ENCODE data around the gene CFAP90. TPM values are rescaled to one million over a fixed set of nuclear protein-coding genes. Genes with fewer than 3 reads are reported as not detected.

The CFAP90 gene
- total RNA-seq, 1 donor, result not detected

- Histone ChIP-seq H3K4me1 (ENCODE audit: insufficient read depth, low read length) (peaks cover 9% of the 10 kb centered on the region), H3K27me3 (ENCODE audit: insufficient read depth, low read length) (no peaks in the 10 kb centered on the region), H3K4me3 (ENCODE audit: low read length) (no peak overlapping the region), H3K9me3 (ENCODE audit: low read depth, low read length) (no peaks in the 10 kb centered on the region)
These were observed 34.4 kb downstream of the CFAP90 start for GRCh38 chr5:7816535-7816901.

- peaks cover 9% of the 10 kb centered on the region for H3K4me1 ChIP-seq (ENCODE audit: insufficient read depth, low read length)
- no peaks in the 10 kb centered on the region for H3K9me3 ChIP-seq (ENCODE audit: low read depth, low read length)
- H3K27me3 ChIP-seq (ENCODE audit: insufficient read depth, low read length), result no peaks in the 10 kb centered on the region
- H3K4me3 ChIP-seq (ENCODE audit: low read length), result no peak overlapping the region
These were observed 34.9 kb downstream of the CFAP90 start for GRCh38 chr5:7815892-7816534.

DNA sequence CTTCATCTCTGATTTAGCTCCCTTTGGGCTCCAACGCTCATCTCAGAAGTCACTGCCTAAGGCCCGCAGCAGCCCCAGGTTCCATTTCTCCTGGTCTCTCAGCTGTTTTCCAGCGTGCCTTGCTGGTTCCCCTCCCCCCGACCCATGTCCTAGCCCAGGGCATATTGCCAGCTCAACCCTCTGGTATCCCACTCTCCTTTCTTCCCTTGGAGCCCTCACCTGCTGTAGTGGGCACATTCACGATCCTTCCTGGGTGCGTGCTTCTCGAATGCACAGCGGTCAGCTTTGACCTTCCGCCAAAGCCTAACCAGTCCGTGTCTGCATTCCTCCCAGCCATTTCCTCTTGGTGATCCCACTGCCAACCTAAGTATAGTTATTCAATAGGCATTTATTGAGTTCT lies 36.1 kb downstream of the CFAP90 start:
- no peaks in the 10 kb centered on the region for H3K27me3 ChIP-seq (ENCODE audit: insufficient read depth, low read length)
- peaks cover 9% of the 10 kb centered on the region for H3K4me1 ChIP-seq (ENCODE audit: insufficient read depth, low read length)
- H3K9me3 ChIP-seq (ENCODE audit: low read depth, low read length), result no peaks in the 10 kb centered on the region
- no peak overlapping the region for H3K4me3 ChIP-seq (ENCODE audit: low read length)

- Histone ChIP-seq H3K4me3 (ENCODE audit: low read length) (no peak overlapping the region), H3K9me3 (ENCODE audit: low read depth, low read length) (no peaks in the 10 kb centered on the region), H3K4me1 (ENCODE audit: insufficient read depth, low read length) (peaks cover 9% of the 10 kb centered on the region), H3K27me3 (ENCODE audit: insufficient read depth, low read length) (no peaks in the 10 kb centered on the region)
These were observed 37.4 kb downstream of the CFAP90 start for GRCh38 chr5:7813576-7813975.

GRCh38 chr5:7813007-7813406 lies 37.9 kb downstream of the CFAP90 start:
- Histone ChIP-seq H3K9me3 (ENCODE audit: low read depth, low read length) (no peaks in the 10 kb centered on the region), H3K27me3 (ENCODE audit: insufficient read depth, low read length) (no peaks in the 10 kb centered on the region), H3K4me3 (ENCODE audit: low read length) (no peak overlapping the region), H3K4me1 (ENCODE audit: insufficient read depth, low read length) (peaks cover 9% of the 10 kb centered on the region)

- no peaks in the 10 kb centered on the region for H3K27me3 ChIP-seq (ENCODE audit: insufficient read depth, low read length)
- H3K9me3 ChIP-seq (ENCODE audit: low read depth, low read length), result no peaks in the 10 kb centered on the region
- H3K4me1 ChIP-seq (ENCODE audit: insufficient read depth, low read length), result peaks cover 9% of the 10 kb centered on the region
- H3K4me3 ChIP-seq (ENCODE audit: low read length), result no peak overlapping the region
These were observed 39.2 kb downstream of the CFAP90 start for GRCh38 chr5:7811715-7812114.

- Histone ChIP-seq H3K9me3 (ENCODE audit: low read depth, low read length) (no peaks in the 10 kb centered on the region), H3K4me3 (ENCODE audit: low read length) (no peak overlapping the region), H3K4me1 (ENCODE audit: insufficient read depth, low read length) (no peaks in the 10 kb centered on the region), H3K27me3 (ENCODE audit: insufficient read depth, low read length) (no peaks in the 10 kb centered on the region)
These were observed 41.9 kb downstream of the CFAP90 start for GRCh38 chr5:7808998-7809397.

DNA sequence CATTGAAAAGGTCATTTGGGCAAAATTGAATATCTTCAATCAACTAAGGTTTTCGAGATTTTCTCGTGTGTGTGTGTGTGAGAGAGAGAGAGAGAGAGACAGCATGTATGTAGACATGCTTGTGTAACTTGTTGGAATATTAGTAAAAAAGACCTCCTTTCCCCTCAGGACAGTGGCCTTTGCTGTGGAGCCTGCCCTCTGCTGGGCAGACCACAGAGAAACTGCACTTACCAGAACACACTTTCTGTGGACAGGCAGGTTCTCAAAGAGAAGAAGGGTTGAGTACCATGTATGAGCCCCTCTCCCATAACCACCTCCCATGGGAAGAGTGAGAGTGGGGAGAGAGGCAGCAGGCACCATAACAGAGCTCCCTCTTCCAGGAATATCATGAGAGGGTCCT lies 45.6 kb downstream of the CFAP90 start:
- H3K9me3 ChIP-seq (ENCODE audit: low read depth, low read length), result no peaks in the 10 kb centered on the region
- H3K4me1 ChIP-seq (ENCODE audit: insufficient read depth, low read length), result peaks cover 16% of the 10 kb centered on the region
- H3K4me3 ChIP-seq (ENCODE audit: low read length), result no peak overlapping the region
- H3K27me3 ChIP-seq (ENCODE audit: insufficient read depth, low read length), result no peaks in the 10 kb centered on the region

DNA sequence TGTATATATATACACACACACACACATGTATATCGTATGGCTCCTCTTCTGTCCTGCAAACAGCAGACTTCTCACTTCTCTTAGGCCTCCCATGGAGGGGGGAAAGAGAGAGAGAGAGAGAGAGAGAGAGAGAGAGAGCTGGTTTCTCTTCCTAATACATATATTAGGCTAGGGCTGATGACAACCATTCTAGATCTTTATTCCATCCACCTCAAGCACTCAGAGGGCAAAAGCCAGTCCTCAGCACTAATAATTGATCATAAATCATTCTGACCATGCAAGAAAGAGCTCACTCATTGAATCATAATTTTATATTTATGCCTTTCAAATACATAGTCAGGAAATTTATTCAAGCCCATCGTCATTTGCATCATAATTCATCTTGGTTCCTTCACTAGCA lies 47.0 kb downstream of the CFAP90 start:
- no peaks in the 10 kb centered on the region for H3K27me3 ChIP-seq (ENCODE audit: insufficient read depth, low read length)
- H3K4me1 ChIP-seq (ENCODE audit: insufficient read depth, low read length), result peaks cover 16% of the 10 kb centered on the region
- H3K4me3 ChIP-seq (ENCODE audit: low read length), result no peak overlapping the region
- no peaks in the 10 kb centered on the region for H3K9me3 ChIP-seq (ENCODE audit: low read depth, low read length)

DNA sequence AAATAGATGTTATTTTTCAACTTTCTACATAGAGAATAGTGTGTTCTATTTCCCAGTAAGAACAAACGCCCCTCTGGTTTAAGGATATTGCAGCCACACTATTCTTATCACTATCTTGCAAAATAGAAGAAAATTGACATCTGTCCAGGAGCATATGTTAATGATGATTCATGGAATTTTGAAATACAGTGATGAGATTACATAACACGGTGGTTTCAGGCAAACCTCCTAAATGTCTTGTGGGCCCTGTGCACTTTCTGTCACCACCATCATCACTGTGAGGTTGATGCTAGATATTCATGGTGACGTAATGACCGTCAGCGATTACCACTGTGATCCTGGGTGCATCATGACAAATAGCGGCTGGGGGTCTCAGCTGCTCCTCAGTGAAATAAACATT lies 48.1 kb downstream of the CFAP90 start:
- Histone ChIP-seq H3K27me3 (ENCODE audit: insufficient read depth, low read length) (no peaks in the 10 kb centered on the region), H3K9me3 (ENCODE audit: low read depth, low read length) (no peaks in the 10 kb centered on the region), H3K4me1 (ENCODE audit: insufficient read depth, low read length) (peaks cover 16% of the 10 kb centered on the region), H3K4me3 (ENCODE audit: low read length) (no peak overlapping the region)

GRCh38 chr5:7801891-7802614 lies 48.9 kb downstream of the CFAP90 start:
- no peaks in the 10 kb centered on the region for H3K27me3 ChIP-seq (ENCODE audit: insufficient read depth, low read length)
- no peaks in the 10 kb centered on the region for H3K9me3 ChIP-seq (ENCODE audit: low read depth, low read length)
- H3K4me3 ChIP-seq (ENCODE audit: low read length), result no peak overlapping the region
- peaks cover 16% of the 10 kb centered on the region for H3K4me1 ChIP-seq (ENCODE audit: insufficient read depth, low read length)

GRCh38 chr5:7795306-7795705 lies 55.6 kb downstream of the CFAP90 start:
- H3K27me3 ChIP-seq (ENCODE audit: insufficient read depth, low read length), result no peaks in the 10 kb centered on the region
- no peaks in the 10 kb centered on the region for H3K9me3 ChIP-seq (ENCODE audit: low read depth, low read length)
- no peaks in the 10 kb centered on the region for H3K4me1 ChIP-seq (ENCODE audit: insufficient read depth, low read length)
- no peak overlapping the region for H3K4me3 ChIP-seq (ENCODE audit: low read length)

- Histone ChIP-seq H3K9me3 (ENCODE audit: low read depth, low read length) (no peaks in the 10 kb centered on the region), H3K27me3 (ENCODE audit: insufficient read depth, low read length) (no peaks in the 10 kb centered on the region), H3K4me3 (ENCODE audit: low read length) (no peak overlapping the region), H3K4me1 (ENCODE audit: insufficient read depth, low read length) (no peaks in the 10 kb centered on the region)
These were observed 56.1 kb downstream of the CFAP90 start for GRCh38 chr5:7794823-7795222.

GRCh38 chr5:7794311-7794710 lies 56.6 kb downstream of the CFAP90 start:
- Histone ChIP-seq H3K4me3 (ENCODE audit: low read length) (no peak overlapping the region), H3K27me3 (ENCODE audit: insufficient read depth, low read length) (no peaks in the 10 kb centered on the region), H3K9me3 (ENCODE audit: low read depth, low read length) (no peaks in the 10 kb centered on the region), H3K4me1 (ENCODE audit: insufficient read depth, low read length) (no peaks in the 10 kb centered on the region)

- H3K9me3 ChIP-seq (ENCODE audit: low read depth, low read length), result no peaks in the 10 kb centered on the region
- no peaks in the 10 kb centered on the region for H3K4me1 ChIP-seq (ENCODE audit: insufficient read depth, low read length)
- no peak overlapping the region for H3K4me3 ChIP-seq (ENCODE audit: low read length)
- no peaks in the 10 kb centered on the region for H3K27me3 ChIP-seq (ENCODE audit: insufficient read depth, low read length)
These were observed 57.0 kb downstream of the CFAP90 start for GRCh38 chr5:7793895-7794294.

GRCh38 chr5:7789567-7789966 lies 61.4 kb downstream of the CFAP90 start:
- no peak overlapping the region for H3K4me3 ChIP-seq (ENCODE audit: low read length)
- peaks cover 2% of the 10 kb centered on the region for H3K27me3 ChIP-seq (ENCODE audit: insufficient read depth, low read length)
- no peaks in the 10 kb centered on the region for H3K9me3 ChIP-seq (ENCODE audit: low read depth, low read length)
- H3K4me1 ChIP-seq (ENCODE audit: insufficient read depth, low read length), result no peaks in the 10 kb centered on the region
